DND-41 (cell line): Measurements from ENCODE around the gene CALR3.

Source experiments
- EZH2 ChIP-seq: IDR thresholded peaks from 3 replicates; pipeline ENCODE4 v1.6.1; 2012; ENCODE audit warnings: borderline replicate concordance, low read depth, mild to moderate bottlenecking, moderate library complexity, low read length, inconsistent platforms; ENCODE audit not compliant: severe bottlenecking
- TF ChIP-seq, protein P1 (sequence below): IDR thresholded peaks from 2 replicates; pipeline ENCODE4 v1.5.1; 2012; ENCODE audit warnings: borderline replicate concordance, low read length, moderate library complexity, mild to moderate bottlenecking; ENCODE audit not compliant: poor library complexity, severe bottlenecking; ENCODE audit errors: extremely low read depth

GRCh38 chr19:16473875-16474392, 22.0 kb downstream of the CALR3 start:
- TF ChIP-seq, protein P1, sequence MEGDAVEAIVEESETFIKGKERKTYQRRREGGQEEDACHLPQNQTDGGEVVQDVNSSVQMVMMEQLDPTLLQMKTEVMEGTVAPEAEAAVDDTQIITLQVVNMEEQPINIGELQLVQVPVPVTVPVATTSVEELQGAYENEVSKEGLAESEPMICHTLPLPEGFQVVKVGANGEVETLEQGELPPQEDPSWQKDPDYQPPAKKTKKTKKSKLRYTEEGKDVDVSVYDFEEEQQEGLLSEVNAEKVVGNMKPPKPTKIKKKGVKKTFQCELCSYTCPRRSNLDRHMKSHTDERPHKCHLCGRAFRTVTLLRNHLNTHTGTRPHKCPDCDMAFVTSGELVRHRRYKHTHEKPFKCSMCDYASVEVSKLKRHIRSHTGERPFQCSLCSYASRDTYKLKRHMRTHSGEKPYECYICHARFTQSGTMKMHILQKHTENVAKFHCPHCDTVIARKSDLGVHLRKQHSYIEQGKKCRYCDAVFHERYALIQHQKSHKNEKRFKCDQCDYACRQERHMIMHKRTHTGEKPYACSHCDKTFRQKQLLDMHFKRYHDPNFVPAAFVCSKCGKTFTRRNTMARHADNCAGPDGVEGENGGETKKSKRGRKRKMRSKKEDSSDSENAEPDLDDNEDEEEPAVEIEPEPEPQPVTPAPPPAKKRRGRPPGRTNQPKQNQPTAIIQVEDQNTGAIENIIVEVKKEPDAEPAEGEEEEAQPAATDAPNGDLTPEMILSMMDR = no peak
- no peak for TF ChIP-seq EZH2
